Measurements from ENCODE around the gene KCNMA1.
"Not testable (repeated sequence)": the region's sequence is repeated elsewhere in the genome, so short reads cannot be mapped to it uniquely, and the experiment has no call there.

Gene KCNMA1

DNA sequence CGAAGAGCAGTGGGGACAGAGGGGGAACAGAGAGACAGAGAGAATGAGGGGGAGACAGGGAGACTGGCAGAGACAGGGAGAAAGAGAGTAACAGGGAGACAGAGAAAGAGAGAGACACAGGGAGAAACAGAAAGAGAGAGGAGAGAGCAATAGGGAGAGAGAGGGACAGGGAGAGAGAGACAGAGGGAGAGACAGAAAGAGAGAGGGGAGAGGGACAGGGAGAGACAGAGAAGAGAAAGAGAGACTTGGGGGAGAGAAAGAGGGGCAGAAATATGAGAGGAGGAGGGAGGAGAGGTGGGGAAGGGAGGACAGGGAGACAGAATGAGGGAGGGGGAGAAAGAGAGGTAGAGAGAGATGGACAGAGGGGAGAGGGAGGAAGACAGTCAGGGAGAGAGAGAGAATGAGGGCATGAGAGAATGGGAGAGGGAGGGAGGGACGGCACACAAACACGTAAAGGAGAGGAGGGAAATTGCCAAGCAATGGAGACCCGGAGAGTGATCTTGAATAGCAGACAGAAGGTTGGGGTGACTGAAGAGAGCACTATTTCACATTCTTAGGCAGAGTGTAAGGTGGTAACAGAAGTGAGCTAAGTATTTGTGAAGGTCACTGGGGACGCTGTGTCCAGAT is 33.3 kb upstream of the KCNMA1 start:
- H3K27me3 Mint-ChIP-seq: peaks cover 19% of the 10 kb centered on the region
- H3K36me3 Mint-ChIP-seq: no peaks in the 10 kb centered on the region
- ATAC-seq: no peak
- no peak overlapping the region for H3K27ac Mint-ChIP-seq
- no peaks in the 10 kb centered on the region for H3K4me1 Mint-ChIP-seq
- no peak overlapping the region for H3K4me3 Mint-ChIP-seq
- H3K9me3 Mint-ChIP-seq: no peaks in the 10 kb centered on the region

- Mint-ChIP-seq H3K27me3 (peaks cover 20% of the 10 kb centered on the region), H3K36me3 (no peaks in the 10 kb centered on the region), H3K4me1 (no peaks in the 10 kb centered on the region), H3K9me3 (no peaks in the 10 kb centered on the region), H3K4me3 (no peak overlapping the region), H3K27ac (no peak overlapping the region)
- ATAC-seq: no peak
Observed at GRCh38 chr10:77669892-77670291, 32.3 kb upstream of the KCNMA1 start.

DNA sequence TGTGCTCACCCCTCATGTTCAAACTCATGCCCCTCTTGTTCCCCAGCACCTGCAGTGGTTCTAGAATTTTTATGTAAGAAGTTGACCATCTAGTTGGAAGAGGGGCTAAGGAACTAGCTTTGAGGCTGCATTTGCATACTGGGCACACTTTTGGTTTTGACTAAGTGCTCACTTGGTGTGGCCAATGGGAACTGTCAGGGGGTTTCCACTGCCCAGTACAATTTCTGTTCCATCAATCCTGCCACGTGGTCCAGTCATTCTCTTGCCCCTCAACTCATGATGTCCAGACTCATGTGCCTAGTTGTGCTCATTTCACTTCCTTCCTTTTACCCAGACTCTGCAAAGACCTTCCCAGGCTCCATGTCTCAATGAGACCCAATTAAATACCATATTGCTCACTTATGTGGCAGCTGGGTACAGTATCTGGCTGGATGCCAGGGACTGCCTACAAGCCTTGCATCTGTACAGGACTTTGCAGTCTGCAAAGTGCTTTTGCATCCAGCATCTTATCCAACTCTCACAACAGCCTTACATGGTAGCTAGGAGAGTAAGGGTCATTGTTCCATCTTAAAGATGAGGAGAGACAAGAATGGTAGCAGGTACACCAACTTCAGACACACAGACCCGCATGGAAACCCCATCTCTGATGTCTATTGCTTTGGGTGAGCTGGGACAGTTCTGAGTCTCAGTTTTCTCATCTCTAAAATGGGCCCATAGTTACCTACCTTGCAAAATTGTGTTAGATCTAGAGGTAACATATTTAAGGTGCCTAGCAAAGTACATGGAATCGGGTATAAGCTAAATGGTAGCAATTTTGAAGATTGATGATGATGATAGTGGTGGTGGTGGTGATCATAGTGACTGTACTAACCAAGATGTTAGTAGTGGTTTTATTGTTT is 30.1 kb upstream of the KCNMA1 start:
- no peak overlapping the region for H3K27ac Mint-ChIP-seq
- H3K9me3 Mint-ChIP-seq: no peaks in the 10 kb centered on the region
- ATAC-seq: peak; percentile 56
- H3K4me1 Mint-ChIP-seq: no peaks in the 10 kb centered on the region
- peaks cover 36% of the 10 kb centered on the region for H3K27me3 Mint-ChIP-seq
- no peaks in the 10 kb centered on the region for H3K36me3 Mint-ChIP-seq
- no peak overlapping the region for H3K4me3 Mint-ChIP-seq

GRCh38 chr10:77666821-77667220 is 29.2 kb upstream of the KCNMA1 start:
- no peak for ATAC-seq
- Mint-ChIP-seq H3K9me3 (no peaks in the 10 kb centered on the region), H3K4me3 (no peak overlapping the region), H3K36me3 (no peaks in the 10 kb centered on the region), H3K4me1 (no peaks in the 10 kb centered on the region), H3K27ac (no peak overlapping the region), H3K27me3 (peaks cover 43% of the 10 kb centered on the region)

DNA sequence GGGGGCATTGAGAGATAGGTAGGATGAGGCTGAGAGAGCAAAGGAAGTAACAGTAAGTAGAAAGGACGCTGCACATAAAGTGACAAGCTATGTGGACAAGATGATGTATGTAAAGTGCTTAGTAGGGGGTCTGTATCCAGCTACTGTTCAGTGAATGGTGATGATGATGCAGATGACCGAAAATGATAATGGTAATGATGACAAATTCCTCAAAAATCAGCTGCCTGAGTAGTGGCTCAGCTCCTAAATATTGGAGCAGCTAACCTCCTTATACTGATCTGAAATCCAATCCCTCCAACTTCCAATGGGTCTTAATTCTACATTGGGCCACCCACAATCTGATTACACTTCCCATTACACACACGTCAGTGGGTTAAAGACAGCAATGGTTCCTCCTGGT is 27.1 kb upstream of the KCNMA1 start:
- H3K4me3 Mint-ChIP-seq: no peak overlapping the region
- no peaks in the 10 kb centered on the region for H3K9me3 Mint-ChIP-seq
- ATAC-seq: no peak
- H3K4me1 Mint-ChIP-seq: no peaks in the 10 kb centered on the region
- no peaks in the 10 kb centered on the region for H3K36me3 Mint-ChIP-seq
- H3K27ac Mint-ChIP-seq: no peak overlapping the region
- peaks cover 30% of the 10 kb centered on the region for H3K27me3 Mint-ChIP-seq

DNA sequence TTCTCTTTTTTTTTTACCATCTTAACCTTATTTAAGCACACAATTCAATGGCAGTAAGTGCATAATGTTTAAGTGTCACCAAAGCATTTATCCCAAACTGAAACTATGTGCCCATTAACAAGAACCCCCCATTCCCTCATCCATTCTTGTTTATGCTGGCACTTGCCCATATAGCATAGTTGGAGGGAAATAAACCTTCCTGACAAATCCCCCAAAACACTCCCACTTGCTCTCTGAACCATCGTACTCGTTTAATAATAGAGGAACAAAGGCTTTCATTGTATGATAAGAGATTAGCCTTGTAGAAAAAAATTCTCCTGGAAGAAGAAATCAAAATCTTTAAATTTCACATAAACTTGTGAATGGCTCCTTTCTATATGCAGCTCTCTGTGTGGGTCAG is 26.4 kb upstream of the KCNMA1 start:
- peaks cover 28% of the 10 kb centered on the region for H3K27me3 Mint-ChIP-seq
- no peak for ATAC-seq
- no peak overlapping the region for H3K27ac Mint-ChIP-seq
- H3K9me3 Mint-ChIP-seq: peaks cover 4% of the 10 kb centered on the region
- no peak overlapping the region for H3K4me3 Mint-ChIP-seq
- no peaks in the 10 kb centered on the region for H3K36me3 Mint-ChIP-seq
- no peaks in the 10 kb centered on the region for H3K4me1 Mint-ChIP-seq

- Mint-ChIP-seq H3K27me3 (peaks cover 28% of the 10 kb centered on the region), H3K9me3 (peaks cover 14% of the 10 kb centered on the region), H3K27ac (no peak overlapping the region), H3K4me1 (no peaks in the 10 kb centered on the region), H3K36me3 (no peaks in the 10 kb centered on the region), H3K4me3 (no peak overlapping the region)
- ATAC-seq: no peak
Observed at GRCh38 chr10:77661674-77662073, 24.1 kb upstream of the KCNMA1 start.

GRCh38 chr10:77661100-77661499 is 23.5 kb upstream of the KCNMA1 start:
- no peak for ATAC-seq
- H3K27ac Mint-ChIP-seq: no peak overlapping the region
- no peak overlapping the region for H3K4me3 Mint-ChIP-seq
- no peaks in the 10 kb centered on the region for H3K4me1 Mint-ChIP-seq
- H3K36me3 Mint-ChIP-seq: no peaks in the 10 kb centered on the region
- peaks cover 28% of the 10 kb centered on the region for H3K27me3 Mint-ChIP-seq
- H3K9me3 Mint-ChIP-seq: peaks cover 14% of the 10 kb centered on the region

DNA sequence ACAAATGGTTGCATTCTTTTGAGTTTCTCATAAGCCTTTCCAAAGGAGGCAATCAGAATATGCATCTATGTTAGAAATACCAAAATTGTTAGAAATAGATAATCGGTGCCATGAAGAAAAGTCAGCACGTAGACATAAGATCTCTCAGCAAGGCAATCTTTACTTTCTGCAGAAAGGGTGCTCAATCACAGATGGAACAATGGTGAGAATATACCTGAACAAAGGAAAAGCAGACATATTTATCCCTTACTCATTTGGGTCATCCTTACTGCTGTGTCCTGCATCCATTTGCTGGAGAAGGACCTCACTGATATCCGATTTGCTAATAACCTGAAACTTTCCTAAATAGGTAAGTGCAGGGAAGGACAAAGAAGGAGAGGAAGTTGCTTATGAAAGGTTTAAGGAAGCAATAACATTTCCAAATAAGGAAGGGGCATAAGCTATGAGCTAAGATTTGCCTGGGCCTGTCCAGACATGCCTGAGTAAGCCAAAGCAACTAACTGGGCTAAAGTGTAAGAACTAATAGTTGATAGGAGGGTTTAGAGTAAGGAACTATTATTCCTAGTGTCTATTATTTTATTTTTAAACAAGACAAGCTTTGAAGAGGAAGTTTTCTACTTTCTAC is 21.6 kb upstream of the KCNMA1 start:
- ATAC-seq, H3K4me3 Mint-ChIP-seq, H3K36me3 Mint-ChIP-seq, H3K4me1 Mint-ChIP-seq, H3K27ac Mint-ChIP-seq: not testable (repeated sequence)
- H3K27me3 Mint-ChIP-seq: peaks cover 18% of the 10 kb centered on the region
- peaks cover 14% of the 10 kb centered on the region for H3K9me3 Mint-ChIP-seq

GRCh38 chr10:77653210-77653609 is 15.6 kb upstream of the KCNMA1 start:
- Mint-ChIP-seq H3K27ac (no peak overlapping the region), H3K9me3 (peaks cover 10% of the 10 kb centered on the region), H3K36me3 (peaks cover 4% of the 10 kb centered on the region), H3K4me3 (no peak overlapping the region), H3K27me3 (peaks cover 9% of the 10 kb centered on the region), H3K4me1 (peaks cover 4% of the 10 kb centered on the region)
- no peak for ATAC-seq

DNA sequence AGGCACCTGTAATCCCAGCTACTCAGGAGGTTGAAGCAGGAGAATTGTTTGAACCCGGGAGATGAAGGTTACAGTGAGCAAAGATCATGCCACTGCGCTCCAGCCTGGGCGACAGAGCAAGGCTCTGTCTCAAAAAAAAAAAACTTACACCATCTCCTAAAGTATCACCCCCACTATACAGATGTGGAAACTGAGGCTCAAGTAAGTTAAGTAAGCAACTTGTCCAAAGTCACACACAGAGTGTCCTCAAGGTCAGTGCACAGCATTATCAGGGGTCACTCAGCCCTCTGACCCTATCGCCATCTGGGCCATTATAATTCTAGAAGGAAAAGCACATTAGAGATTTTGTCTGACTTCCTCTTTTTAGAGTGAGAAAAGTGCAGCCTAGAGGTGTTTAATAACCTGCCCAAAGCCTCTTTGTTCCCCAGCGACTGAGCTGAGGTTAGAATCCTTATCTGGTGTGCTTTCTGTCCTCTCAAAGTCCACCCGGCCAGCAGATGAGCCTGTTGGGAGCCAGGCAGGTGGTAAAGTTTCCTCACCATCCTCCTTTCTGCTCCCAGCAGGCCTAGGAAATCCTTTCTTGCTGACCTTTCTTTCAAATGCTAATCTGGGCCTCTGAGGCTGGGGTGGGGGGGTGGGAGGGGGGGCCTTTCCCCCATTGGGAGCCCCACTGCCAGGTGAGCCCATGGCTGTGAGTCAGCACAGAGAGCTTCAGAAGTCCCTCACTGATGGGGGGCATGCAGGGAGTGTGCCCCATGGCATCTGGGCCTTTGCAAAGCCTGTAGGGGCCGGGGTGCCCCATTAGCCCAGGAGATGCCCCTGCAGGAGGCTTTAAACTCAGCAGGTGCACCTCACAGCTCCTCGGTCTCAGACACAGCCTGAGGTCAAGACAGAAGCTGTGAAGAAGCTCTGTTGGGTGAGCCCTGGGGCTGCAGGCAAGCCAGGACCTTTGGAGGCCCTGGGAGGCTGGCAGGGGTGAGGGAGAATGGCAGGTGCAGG is 12.0 kb upstream of the KCNMA1 start:
- H3K4me1 Mint-ChIP-seq: peaks cover 4% of the 10 kb centered on the region
- ATAC-seq: no peak
- no peak overlapping the region for H3K4me3 Mint-ChIP-seq
- peaks cover 18% of the 10 kb centered on the region for H3K27me3 Mint-ChIP-seq
- no peak overlapping the region for H3K27ac Mint-ChIP-seq
- H3K9me3 Mint-ChIP-seq: peaks cover 4% of the 10 kb centered on the region
- peaks cover 4% of the 10 kb centered on the region for H3K36me3 Mint-ChIP-seq

DNA sequence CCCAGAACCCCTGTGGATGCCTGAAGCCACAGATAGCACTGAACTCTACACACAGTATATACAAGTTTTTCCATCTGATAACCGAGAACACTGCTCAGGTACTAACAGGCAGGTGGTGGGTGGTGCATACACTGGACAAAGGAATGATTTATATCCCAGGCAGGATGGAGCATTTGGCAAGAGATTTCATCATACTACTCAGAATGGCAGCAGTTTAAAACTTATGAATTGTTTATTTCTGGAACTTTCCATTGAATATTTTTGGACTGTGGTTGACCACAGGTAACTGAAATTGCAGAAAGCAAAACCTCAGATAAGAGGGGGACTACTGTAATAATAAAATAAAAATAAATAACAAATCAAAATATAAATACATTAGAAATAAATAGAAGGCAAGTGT is 10.9 kb upstream of the KCNMA1 start:
- Mint-ChIP-seq H3K4me1 (peaks cover 4% of the 10 kb centered on the region), H3K27ac (no peak overlapping the region), H3K27me3 (peaks cover 14% of the 10 kb centered on the region), H3K4me3 (no peak overlapping the region), H3K36me3 (peaks cover 4% of the 10 kb centered on the region), H3K9me3 (peaks cover 4% of the 10 kb centered on the region)
- no peak for ATAC-seq

GRCh38 chr10:77647543-77648293 is 10.1 kb upstream of the KCNMA1 start:
- no peaks in the 10 kb centered on the region for H3K36me3 Mint-ChIP-seq
- peaks cover 9% of the 10 kb centered on the region for H3K27me3 Mint-ChIP-seq
- H3K27ac Mint-ChIP-seq: no peak overlapping the region
- no peak overlapping the region for H3K4me3 Mint-ChIP-seq
- H3K9me3 Mint-ChIP-seq: no peaks in the 10 kb centered on the region
- peaks cover 4% of the 10 kb centered on the region for H3K4me1 Mint-ChIP-seq
- no peak for ATAC-seq

DNA sequence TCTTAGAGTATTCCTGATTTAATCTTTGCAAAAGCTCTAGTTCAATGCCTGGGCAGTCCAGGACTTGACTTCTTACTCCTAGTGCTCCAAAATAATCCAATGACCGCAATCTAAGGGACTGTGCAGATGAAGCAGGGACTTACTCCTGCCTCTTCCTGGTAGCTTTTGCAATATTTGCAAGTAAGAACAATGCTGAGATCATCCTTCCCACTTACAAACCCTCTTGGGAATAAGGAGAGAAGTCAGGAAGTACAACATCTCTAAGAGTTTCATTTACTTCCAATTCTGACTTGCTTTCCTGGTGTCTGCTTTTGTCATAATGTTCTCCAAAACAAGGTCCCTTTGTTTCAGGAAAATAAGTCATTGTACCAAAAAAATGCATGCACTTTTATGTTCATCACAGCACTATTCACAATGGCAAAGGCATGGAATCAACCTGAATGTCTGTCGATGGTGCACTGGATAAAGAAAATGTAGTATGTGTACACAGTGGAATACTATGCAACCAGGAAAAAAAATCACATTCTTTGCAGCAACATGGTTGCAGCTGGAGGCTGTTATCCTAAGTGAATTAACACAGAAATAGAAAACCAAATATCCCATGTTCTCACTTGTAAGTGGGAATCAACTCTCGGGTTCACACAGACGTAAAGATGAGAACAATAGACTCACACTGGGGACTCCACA is 7.1 kb upstream of the KCNMA1 start:
- no peaks in the 10 kb centered on the region for H3K9me3 Mint-ChIP-seq
- no peaks in the 10 kb centered on the region for H3K36me3 Mint-ChIP-seq
- H3K27me3 Mint-ChIP-seq: peaks cover 35% of the 10 kb centered on the region
- no peak overlapping the region for H3K27ac Mint-ChIP-seq
- no peak for ATAC-seq
- H3K4me3 Mint-ChIP-seq: no peak overlapping the region
- peaks cover 7% of the 10 kb centered on the region for H3K4me1 Mint-ChIP-seq
